T-helper 22 cell (primary cell): Measurements from ENCODE around the gene ACOXL.
"Not testable (repeated sequence)": the region's sequence is repeated elsewhere in the genome, so short reads cannot be mapped to it uniquely, and the experiment has no call there.

Experiments
- DNase-seq: peaks from one replicate; pipeline ENCODE4 v3.0.0-alpha.2; 2020; ENCODE audit warnings: low read depth

ACOXL gene

DNA sequence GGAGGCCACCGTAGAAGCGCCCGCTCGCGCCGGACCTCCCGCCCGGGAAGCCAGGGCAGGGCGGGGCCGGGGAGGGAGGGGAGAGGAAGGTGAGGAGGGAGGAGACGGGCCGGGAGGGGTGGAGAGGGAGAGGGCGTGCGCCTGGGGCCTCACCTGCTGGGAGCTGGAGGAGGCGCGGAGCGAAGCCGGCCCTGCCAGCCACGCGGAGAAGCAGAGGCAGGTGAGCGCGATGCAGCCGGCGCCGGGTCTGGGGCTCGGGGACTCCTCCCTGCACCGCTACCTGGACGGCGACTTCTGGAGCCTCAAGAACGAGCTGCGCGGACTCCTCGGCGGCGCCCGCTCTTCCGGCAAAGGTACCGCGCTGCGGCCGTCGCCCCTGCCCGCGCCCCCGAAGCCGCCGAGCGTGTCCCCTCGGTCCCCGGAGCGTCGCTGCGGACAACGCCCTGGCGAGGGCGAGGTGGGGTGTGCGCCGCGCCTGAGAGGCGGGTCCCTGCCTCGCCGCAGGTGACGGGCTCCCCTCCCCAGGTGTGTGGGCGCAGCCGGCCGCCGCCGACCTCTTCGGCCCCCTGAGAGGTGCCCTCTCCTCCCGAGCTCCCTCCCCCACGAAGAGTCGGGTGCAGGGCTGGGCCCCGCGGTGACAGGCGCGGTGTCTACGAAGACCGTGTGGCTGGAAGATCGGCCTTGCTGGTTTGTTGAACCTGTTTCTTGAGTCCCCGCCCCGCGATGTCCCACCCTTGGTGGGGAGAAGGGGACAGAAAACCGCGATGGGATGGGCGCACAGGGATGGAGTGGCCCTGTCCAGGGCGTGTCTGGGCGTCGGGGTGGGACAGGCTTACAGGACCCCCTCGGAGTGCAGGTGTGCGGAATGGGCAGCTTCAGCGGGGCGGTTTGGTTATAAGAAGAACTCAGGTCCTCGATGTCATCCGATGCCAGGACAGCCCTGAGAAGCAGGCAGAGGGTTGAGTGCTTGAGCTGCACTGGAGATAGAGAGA lies at the start of gene ACOXL:
TSS of gene ACOXL (plus strand) at position 152 of the 992 bp plus-strand sequence. CDS start 35,817 bp downstream, outside the sequence.
- DNase-seq: no peak

DNA sequence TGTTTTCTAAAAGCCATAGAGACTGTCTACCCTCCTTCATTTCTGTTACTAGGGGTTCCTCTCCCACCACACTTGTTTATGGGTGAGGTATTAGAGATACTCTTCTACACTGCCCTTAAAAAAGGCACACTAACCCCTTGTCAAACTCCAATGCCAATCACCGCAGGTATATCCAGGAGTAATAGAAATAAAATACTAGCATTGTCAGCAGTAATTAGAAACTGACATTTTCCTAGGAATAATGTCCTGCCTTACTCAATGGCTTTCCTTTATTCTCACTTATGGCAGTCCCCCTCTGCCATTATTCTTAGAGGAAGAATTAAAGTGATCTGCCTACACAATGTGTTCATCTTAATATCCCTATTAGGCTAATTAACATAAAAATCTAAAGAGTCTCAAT lies 49.5 kb upstream of the ACOXL start:
- no peak for DNase-seq

DNA sequence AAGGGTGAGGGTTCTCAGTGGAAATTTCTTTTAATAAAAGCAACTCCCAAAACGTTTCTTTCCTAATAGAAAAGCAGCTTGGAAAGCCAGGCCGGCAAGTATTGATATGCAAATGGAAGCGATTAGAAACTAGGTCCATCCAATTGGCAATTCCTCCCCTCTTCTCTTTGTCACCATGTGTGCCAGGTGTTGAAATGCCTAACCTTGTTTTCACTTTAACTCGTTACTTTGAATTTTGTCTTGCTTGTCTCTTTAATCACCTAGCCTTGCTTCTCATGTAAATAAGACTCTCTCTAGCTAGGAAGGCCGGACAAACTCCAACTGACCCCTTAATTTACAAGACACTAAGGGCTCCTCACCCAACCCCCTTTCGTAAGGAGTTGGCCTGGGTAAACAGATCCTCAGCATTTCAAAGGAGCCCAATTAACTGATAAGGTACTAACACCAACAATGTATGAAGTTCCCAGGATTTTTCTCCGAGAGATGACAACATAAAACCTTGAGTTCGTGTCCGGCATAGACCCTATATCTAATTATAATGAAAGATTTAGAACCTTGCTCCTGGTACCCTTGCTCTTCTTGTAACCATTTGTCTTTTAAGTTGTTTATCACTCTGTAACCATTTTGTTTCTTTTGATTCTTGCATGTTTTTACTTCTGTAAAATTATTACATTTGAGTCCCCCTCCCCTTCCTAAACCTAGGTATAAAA lies 44.4 kb upstream of the ACOXL start:
- DNase-seq: not testable (repeated sequence)

DNA sequence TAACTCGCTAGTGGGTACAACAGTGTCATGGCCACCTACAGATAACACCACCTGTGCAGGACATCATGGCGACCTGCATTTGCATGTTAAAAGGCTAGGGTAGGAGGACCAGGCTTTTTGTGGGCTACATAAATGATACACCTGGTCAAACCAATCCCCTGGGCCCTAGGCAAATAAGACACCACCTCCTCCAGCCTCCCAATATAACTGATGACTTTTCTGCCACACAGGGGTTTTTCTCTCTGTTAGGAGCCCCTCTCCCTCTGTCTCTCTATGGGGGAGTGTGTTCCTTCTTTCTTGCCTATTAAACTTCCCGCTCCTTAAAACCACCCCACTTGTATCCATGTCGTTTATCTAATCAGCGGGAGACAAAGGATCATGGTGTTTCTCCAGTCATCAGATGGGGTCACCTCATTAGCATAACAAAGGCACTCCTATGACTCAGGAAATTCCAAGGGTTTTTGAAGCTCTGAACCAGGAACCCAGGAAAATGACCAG lies 43.7 kb upstream of the ACOXL start:
- DNase-seq: no peak

DNA sequence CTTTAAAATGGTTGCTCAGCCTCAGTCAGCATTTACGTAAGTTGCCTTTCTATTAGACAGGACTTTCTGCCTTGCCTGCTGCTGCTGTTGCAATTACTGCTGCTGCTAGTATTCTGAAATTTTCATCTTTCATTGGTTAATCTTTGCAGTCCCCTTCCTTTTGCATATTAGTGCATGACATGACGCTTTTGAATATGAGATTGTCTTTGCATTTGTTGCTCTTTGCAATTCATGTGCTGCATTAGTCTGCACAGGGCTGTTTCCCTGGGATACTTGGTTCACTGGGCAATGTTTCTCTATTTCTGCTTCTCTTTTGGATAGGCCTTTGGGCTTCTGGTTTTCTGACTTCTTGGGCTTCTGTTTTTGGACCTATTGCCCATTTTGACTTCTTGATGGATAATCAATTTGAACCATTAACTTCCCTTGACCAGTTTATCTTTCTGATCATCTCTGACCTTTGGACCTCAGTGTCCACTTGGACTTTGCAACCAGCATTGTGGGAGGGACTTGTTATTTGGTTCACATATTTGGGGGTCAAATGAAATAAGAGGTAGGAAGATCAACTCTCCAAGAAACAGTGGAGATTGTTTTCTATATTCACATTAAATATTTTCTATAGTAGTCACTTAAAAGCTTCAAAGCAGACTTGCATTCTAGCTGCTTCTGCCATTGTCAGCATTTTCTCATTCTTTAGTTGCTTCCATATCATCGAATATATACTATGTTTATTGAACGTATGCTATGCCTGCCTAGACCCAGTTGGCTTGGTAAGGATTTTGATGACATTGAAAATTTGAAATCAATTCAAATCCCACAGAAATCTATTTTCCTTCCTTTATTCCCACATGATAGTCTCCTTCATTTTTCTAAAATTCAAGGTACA lies 42.0 kb upstream of the ACOXL start:
- no peak for DNase-seq

DNA sequence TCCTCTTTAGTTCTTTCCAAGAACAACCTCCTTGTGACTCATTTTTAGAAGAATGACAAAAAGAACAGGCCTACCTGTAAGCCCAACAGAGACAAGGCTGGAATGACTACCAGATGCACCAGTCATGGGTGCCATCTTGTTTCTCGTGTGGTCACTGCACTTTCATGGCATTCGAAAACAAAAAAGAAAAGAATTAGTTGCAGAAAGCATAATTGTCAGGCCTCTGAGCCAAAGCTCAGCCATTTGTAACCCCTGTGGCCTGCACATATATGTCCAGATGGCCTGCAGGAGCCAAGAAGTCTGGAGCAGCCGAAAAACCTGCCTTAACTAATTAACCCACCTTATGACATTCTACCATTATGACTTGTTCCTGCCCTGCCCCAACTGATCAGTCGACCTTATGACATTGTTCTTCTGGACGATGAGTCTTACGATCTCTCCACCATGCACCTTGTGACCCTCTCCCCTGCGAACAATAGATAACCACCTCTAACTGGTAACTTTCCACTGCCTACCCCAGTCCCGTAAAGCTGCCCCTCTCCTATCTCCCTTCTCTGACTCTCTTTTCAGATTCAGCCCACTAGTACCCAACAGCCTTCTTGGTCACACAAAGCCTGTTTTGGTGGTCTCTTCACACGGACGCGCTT lies 40.6 kb upstream of the ACOXL start:
- no peak for DNase-seq

DNA sequence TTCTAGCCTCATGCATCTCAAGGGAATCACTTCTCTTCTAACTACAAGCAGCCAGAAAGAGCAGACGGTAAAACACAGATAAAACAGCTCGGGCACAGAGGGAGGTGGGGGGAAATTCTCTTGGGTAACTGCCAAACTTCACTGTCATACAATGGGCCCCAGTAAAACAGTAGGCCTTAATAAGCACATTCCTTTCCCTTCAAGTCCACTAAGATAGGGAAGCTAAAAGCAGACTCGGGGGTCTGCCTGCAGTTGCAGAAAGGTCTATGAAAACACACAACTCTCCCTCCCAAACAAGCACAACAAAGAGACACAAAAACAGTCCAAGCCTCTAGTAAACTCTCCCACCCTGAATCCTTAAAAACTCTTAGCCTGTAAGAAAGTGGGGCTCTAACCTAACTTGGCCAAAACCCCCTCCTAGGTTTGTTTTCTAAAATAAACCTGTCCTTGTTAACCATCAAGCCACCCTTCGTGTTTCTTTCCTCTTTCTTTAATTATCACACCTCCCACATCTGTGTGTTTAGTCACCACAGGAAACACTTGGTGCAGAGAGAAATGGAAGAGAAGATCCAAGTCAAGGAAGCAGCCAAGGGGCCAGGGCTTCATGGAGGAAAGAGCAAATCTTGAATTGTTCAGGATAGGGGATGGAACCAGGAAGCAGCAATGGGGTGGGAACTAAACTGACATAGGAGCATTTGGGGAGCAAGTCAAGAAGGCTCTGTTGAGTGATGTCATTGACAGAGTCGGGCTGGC lies 37.1 kb upstream of the ACOXL start:
- not testable (repeated sequence) for DNase-seq

DNA sequence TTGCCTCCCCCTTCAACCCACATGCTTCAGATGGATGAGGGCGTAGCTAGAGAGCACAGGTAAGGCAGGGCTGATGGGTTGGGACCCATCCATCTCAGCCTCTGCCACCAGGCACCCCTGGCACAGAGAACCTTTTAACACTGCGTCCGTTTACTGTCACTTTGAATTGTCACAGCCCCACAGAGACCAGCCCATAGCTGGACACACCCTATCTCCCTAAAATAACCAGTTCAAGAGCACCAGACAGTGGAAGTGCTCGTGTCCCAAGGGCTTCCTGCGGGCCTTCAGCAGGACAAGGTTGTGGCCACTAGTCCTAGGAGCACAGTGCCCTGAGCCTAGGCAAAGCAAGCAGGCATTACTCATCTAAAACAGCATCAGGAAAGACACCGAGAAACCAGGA lies 34.1 kb upstream of the ACOXL start:
- not testable (repeated sequence) for DNase-seq

DNA sequence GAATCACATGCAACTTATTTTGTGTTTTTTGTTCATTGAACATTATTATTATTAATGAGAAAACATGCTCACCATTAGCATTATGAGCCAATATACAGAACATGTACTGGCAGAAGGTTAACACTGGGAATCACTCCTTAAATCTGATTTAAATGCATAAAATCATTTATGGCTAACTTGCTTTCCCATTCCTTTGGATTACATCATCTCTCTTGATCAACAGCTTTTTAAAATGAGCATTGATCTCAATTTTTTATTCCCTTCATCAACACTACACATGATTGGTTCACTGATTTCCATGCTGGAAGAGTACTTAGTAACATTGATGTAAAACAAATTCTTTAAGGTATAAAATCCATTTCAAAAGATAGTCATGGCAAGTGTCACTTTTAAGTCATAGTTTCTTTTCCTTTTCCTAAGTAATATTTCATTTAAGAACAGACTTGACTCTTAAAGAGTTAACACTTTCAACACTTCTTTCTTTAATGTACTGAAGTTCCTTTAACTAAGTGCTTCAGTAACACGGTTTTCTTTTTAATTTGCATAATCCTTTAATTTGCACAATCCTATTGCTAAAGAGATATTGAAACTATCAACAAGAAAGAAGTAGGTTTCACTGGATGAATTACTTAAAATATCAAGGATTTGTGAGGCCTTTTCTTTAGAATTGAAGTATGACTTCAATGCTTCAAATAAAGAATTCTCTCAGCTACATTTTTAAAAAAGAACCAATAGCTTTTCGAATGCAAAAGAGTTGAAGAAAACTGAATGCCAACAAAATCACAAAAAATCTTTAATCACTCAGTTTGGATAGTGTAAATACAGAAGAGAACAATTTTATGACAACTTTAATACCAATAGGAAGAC lies 29.6 kb upstream of the ACOXL start:
- no peak for DNase-seq

DNA sequence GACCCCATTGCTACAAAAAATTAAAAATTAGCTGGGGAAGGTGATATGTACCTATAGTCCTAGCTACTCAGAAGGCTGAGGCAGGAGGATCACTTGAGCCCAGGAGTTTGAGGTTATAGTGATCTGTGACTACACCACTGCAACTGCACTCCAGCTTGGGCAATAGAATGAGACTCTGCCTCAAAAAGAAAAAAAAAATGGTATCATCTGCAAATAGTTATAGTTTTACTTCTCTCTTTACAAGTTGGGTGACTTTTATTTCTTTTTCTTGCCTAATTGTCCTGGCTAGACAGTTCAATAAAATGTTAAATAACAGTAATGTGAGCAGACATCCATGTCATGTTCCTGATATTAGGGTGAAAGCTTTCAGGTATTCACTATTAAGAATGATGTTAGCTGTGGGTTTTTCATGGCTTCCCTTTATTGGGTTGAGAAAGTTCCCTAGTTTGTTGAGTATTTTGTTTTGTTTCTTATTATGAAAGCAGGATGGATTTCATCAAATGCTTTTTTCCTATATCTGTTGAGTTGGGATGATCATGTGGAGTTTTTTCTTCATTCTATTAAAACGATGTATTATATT lies 24.9 kb upstream of the ACOXL start:
- no peak for DNase-seq

DNA sequence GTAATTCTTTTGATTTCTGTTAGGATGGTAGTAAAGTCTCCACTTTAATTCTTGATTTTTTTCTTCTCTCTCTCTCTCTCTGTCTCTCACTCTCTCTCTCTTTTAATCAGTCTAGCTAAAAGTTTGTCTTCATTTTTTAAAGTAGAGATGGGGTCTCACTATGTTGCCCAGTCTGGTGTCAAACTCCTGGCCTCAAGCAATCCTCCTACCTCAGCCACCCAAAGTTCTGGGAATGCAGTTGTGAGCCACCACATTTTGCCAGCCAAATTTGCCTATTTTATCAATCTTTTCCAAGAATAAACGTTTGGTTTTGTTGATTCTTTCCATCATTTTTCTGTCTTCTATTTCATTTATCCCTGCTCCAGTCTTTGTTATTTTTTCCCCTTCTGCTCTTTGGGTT lies 23.9 kb upstream of the ACOXL start:
- no peak for DNase-seq

DNA sequence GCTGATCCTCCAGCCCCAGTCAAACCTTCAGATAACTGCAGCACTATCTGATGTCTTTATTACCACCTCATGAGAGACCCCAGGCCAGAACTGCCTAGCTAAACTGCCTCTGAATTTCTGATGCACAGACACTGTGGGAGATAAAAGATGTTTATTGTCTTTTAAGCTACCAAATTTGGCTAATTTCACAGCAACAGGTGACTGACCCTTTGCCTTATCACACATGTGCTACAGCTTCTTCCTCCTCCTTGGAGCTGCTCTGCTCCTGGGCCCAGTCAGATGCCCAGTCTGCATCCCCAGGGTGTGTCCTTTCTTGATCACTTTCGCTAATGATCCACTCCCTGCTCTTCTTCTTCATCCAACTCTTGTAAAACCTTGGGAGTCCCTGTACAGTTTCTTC lies 19.6 kb upstream of the ACOXL start:
- no peak for DNase-seq

DNA sequence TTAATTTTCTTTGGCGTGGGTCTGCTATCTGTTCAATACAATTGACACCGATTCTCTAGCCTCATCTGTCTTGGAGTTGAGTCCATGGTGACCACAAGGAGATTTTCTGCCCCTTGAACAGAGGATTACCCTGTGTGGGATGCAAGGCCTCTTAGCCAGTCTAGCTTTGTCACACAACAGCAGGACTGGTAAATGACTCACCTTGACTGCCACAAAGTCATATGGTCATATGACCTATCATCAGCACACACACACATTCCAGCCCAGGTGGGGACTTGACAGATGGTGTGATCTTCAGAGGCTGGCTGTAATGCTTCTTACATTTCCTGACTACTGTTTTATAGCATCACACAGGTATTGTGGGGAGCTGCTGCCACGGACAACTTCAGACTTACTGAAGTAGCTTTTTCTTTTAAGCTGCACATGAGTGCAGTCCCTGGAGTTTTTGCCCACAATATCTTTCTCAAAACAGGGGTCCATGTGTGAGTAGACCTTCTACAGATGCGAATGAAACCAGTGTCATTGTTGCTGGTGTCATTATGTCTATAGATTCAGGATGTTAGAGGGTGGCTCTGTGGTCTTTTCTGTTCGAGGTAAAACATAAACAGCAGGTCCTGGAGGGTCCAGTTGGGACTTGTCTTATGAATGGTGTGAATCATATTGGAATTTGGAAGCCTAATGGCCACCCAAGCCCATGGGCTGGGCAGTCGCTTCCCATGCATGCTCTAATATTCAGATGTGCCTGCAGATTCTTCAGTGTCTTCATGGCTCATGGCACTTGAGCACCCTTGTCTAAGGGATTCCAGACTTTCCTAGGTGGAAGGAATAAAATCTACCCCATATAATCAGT lies 18.6 kb upstream of the ACOXL start:
- no peak for DNase-seq

DNA sequence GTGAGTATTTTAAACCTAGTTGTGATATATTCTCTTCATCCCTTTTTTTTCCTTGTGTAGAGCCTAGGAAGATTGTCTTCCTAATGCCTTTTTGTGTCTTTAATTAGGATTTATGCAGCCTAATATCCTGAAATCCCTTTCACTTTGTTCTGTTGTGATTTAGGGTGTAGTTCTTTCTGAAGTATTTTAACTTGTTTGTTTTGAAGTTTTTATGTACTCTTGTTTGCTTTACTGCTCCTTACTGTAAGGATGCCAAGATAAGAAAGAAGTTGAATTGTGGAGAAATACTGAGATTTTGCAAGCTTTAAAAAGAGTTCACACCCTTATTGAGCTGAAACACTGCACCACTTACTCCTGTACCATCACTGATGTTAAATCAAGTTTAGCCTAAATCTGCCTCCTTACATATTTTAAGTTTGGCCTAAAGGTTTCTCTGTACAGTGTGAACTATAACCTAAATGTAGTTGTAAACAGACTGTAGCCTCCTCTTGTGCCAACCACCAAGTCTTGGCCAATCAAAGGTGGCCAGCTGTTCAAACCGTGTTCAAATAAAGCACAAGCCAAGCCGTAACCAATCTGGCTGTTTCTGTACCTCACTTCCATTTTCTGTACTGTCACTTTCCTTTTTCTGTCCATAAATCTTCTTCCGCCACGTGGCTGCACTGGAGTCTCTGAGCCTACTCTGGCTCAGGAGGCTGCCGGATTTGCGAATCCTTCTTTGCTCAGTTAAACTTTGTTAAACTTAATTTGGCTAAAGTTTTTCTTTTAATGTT lies 17.7 kb upstream of the ACOXL start:
- no peak for DNase-seq

DNA sequence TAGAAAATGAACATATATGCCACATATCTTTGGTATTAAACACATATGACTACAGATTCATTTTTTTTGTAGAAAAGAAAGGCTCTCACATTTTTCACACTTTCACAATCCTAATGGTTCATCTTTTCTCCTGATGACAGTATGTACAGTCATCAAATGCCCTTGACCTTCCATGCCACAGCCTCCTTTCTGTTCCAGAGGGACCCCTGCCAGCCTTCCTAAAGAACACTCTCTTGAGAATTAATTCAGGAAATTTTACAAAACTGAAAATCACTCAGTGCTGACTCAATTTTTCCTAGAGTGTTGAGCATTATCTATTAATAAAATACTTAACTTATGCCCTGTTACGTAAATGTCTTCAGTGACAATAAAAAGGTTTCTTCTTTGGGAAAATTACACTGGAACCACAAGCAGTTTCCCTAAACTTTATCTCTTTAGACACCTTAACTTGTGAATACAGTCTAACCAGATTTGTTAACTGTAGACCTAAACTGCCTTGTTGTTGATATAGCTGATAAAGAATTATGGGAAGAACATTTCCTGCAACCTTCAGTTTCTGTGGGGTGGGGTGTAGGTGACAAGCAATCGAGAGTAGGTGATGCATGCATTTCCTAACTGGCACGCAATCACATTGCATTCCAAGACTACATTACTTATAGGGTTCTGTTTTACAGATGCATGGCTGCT lies 15.3 kb upstream of the ACOXL start:
- no peak for DNase-seq

DNA sequence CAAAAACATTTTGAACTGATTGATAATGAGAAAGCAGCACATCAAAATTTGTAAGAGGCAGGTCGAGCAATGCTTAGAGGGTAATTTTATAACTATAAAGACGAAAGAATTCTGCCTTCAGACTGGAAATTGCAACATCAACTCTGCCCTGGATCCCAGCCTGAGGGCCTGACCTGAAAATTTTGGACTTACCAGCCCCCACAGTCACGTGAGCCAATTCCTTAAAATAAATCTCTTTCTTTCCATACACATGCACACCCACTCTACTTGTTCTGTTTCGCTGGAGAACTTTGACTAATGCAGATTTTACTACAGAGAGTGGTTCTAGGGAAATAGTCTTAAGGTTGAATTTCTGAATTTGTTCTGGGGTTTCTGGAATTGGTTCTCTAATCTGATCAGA lies 14.6 kb upstream of the ACOXL start:
- no peak for DNase-seq

DNA sequence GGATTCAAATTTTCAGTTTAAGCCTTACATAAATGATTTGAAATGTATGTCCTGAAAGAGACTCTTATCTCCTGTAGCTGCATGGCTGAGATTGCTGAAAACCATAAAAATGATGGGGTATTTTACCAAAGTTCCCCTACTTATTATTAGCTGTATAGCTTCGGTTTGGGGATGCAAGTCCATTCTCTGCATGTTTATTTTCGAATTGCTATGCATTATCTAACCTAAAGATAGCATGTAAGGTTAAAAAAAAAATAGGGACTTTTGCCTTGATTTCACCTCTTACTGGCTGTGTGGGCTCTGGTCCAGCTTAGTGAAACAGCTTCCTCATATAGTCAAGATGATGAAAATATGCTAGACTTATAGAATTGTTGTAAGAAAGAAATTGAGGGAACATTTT lies 14.0 kb upstream of the ACOXL start:
- DNase-seq: no peak
